HG03066 (cell line): ENCODE measurements around the gene SSH3.

Experiments
- ATAC-seq: cut with Tn5 transposase; IDR thresholded peaks from one replicate; pipeline ENCODE4 v1.9.1; 2021; ENCODE audit warnings: low read depth; ENCODE audit not compliant: unreplicated experiment

The SSH3 gene

GRCh38 chr11:67278939-67279588, 24.3 kb upstream of the SSH3 start:
- no peak for ATAC-seq

GRCh38 chr11:67279589-67280340, 23.6 kb upstream of the SSH3 start:
- ATAC-seq = no peak

- no peak for ATAC-seq
Observed at GRCh38 chr11:67280341-67280787, 23.0 kb upstream of the SSH3 start.

GRCh38 chr11:67280788-67281551, 22.4 kb upstream of the SSH3 start:
- ATAC-seq = no peak

DNA sequence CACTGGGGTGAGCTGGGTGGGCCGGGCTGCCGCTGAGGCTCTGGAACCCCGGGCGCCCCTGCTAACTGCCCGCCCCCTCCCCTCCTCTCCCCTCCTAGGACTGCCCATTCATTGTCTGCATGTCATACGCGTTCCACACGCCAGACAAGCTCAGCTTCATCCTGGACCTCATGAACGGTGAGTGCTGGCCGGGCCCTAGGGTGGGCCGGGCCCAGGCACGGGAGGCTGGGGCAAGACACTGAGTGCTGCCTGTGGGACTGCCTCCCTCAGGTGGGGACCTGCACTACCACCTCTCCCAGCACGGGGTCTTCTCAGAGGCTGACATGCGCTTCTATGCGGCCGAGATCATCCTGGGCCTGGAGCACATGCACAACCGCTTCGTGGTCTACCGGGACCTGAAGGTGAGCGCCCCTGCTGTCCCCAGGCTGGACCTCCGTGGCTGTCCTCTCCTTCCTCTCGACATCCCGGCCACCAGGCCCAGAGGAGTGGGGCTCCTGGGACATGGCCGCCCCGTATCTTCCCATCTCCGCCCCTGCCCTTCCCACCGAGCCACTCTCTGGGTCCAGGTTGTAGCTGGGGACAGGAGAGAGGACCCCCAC, 21.7 kb upstream of the SSH3 start:
- no peak for ATAC-seq

- no peak for ATAC-seq
Observed at GRCh38 chr11:67282155-67282875, 21.0 kb upstream of the SSH3 start.

- no peak for ATAC-seq
Observed at GRCh38 chr11:67282876-67283371, 20.4 kb upstream of the SSH3 start.

GRCh38 chr11:67283481-67283963, 19.8 kb upstream of the SSH3 start:
- no peak for ATAC-seq

GRCh38 chr11:67284811-67285540, 18.4 kb upstream of the SSH3 start:
- no peak for ATAC-seq

DNA sequence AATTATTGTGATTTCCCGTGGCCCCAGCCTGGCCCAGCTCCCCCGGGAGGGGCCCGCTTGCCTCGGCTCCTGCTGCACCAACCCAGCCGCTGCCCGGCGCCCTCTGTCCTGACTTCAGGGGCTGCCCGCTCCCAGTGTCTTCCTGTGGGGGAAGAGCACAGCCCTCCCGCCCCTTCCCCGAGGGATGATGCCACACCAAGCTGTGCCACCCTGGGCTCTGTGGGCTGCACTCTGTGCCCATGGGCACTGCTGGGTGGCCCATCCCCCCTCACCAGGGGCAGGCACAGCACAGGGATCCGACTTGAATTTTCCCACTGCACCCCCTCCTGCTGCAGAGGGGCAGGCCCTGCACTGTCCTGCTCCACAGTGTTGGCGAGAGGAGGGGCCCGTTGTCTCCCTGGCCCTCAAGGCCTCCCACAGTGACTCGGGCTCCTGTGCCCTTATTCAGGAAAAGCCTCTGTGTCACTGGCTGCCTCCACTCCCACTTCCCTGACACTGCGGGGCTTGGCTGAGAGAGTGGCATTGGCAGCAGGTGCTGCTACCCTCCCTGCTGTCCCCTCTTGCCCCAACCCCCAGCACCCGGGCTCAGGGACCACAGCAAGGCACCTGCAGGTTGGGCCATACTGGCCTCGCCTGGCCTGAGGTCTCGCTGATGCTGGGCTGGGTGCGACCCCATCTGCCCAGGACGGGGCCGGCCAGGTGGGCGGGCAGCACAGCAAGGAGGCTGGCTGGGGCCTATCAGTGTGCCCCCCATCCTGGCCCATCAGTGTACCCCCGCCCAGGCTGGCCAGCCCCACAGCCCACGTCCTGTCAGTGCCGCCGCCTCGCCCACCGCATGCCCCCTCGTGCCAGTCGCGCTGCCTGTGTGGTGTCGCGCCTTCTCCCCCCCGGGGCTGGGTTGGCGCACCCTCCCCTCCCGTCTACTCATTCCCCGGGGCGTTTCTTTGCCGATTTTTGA, 17.5 kb upstream of the SSH3 start:
- no peak for ATAC-seq

DNA sequence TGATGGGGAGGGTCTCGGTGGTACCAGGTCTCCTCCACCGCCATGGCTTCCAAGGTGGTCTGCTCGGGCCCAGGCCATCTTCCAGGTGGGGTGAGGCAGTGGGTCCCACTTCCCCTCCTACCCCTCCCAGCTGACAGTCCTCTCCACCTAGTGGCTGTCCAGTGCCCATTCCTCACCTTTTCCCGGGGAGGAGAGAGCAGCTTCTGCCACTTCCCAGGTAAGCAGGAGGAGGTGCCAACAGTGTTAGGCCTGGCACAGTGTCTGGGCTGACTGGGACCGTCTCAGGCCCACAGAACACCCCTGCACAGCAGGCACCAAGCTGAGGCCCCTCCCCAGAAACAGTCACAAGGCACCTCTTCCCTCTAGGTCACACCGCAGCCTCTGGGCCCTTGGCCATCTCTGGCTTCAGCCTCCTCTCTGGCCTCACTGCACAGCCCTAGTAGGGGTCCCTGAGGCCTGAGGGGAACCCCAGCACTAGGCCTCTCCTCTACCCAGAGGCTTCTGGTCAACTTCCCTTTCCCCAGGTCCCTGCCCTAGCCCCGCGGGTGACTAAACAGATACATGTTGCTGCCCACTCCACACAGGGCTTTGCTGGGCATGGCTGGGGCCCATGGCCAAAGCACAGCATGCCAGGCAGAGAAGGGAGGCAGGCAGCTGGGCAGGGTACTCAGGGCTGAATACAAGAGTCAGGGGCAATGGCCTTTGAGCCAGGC, 16.6 kb upstream of the SSH3 start:
- no peak for ATAC-seq

DNA sequence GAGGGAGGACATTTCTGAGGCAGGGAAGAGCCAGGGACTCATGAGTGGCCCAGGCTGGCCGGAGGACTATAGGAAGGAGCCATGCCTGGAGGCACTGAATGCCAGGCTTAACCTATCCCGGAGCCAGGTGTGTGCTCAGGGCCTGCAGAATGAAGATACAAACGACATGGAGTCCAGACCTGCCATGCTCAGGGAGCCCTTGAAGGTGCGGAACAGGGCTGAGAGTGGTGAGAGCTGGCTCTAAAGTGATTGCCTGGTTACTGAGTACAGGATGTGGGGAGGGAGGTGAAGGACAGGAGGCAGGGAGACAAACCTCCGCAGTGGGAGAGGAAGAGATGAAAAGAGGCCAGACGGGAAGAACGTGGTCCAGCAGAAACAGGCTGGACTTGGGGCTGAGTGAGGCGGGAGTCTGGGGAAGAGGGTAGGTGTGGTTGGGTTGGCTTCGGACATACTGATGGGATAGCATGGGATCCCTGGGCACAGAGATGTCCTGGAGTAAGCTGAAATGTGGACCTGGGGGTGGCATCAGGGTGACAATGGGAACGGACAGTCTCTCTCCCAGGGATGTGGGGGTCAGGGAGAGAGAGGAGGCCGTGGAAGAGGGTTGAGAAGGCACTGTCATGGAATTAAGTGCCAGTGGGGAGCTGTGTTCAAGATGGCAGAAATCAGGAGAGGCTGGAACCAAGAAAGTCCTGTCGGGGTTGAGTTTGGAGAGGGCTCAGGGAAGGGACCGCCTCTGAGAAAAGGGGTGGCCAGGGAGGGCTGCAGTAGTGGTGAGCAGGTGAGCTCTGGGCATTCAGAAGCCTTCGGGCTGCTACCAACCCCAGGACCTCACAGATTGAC, 15.8 kb upstream of the SSH3 start:
- no peak for ATAC-seq

DNA sequence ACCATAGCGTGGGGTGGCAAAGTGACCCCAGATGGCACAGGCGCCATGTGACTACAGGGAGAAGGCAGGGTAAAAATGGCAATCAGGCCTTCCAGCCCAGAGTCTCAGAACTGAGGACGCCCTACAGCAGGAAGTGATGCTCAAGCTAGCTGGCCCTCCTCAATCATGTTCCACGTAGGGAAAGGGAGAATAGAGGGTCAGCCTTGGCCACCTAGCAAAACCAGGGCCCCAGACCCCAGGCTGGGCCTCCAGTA, 15.2 kb upstream of the SSH3 start:
- no peak for ATAC-seq

DNA sequence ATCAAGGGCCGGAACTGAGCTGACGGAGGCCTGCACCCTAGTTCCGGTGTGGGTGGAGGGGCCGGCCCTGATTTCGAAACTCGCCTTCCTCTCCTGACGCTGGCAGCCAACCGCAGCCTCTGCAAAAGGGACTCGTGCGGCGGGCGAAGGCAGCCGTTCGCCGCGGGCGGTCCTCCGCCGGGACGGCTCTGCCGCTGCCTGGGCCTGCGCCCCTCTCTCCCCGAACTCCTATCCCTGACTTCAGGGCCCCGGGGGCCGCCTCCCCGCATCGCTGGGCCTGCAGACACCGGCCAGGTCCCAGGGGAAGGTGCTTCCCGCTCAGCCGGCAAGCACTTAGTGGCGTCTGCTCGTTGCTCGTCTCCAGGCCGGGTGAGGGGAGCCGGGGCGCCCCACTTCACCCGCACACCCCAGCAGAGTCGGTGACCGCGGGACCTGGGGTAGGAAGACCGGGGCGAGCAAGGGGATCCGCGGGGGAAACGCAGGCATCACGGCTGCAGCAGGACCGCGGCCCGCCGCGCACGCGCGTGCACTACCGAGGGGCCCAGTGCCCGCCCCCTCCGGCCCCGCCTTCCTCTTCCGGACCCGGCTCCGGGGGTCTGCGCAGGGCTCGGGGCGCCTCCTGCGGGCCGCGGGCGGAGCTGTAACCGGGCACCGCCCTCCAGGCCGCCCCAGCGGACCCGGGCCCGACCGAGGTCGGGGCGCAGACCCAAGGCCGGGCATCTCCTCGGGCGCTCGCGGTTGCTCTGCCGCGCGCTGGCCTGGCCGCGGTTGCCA, 14.7 kb upstream of the SSH3 start:
- peak; percentile 64 for ATAC-seq

GRCh38 chr11:67289226-67289650, 14.1 kb upstream of the SSH3 start, which contains the start of gene ANKRD13D:
ANKRD13D (plus strand) TSS chr11:67289303; CDS start chr11:67289461, 158 bp downstream.
- no peak for ATAC-seq
